Measurements from ENCODE around the gene CCNJ. TPM values are rescaled to one million over a fixed set of nuclear protein-coding genes. Genes with fewer than 3 reads are reported as not detected.

The CCNJ gene
- polyA plus RNA-seq, 3 donors = 16.3 to 17.8 (median 17.1) TPM

DNA sequence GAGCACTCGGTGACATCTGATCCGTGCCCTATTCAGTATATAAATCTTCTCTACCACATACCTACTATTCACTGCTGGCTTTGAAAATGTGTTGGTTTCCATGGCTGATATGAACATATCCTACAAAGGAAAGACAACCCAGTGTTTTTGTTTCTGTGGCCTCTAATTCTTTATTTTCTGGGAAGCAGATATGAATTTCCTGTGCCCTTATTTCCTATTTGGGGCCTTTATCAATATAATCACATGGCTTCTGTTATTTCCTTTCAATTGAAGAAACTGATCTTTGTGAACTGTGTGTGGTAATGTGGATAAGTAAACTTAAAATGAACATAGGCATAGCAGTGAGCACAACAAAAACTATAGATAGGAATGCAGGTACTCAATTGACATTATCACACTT is 10.6 kb downstream of the CCNJ start:
- DNase-seq (ENCODE audit: low read depth in 3 of 3, low spot score in 2 of 3) = no peak

DNA sequence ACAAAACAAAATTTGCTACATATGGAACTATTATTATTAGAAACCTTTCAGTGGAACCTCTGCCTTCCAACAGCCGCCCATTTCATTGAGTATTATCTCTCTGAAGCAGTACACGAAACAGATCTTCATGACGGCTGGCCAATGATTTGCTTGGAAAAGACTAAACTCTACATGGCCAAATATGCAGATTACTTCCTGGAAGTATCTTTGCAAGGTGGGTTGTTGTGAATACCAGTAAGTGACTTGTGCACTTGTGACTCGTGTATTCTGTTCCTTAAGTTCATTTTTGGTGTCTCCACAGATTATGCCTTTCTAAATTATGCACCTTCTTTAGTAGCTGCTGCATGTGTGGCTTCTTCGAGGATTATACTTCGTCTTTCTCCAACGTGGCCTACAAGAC is 13.4 kb downstream of the CCNJ start:
- DNase-seq (ENCODE audit: low read depth in 3 of 3, low spot score in 2 of 3) = no peak

DNA sequence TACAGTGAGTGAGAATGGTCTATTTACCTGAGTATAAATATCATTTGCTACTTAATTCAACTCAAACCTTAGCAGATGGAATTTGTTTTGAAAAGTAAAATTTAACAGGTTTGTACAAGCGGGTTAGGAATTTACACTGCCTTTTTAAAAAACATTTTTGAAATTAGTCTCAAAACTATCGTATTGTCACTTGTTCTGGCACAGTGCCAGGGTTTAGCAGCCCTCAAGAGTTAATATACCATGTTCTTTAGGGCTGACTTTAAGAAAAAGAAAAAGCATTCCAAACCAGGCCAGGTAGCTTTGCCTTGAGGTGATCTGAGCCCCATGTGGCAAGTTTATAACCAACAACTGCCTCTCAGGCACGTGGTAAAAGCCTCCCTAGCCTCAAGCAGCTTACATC is 17.8 kb downstream of the CCNJ start:
- DNase-seq (ENCODE audit: low read depth in 3 of 3, low spot score in 2 of 3) = no peak

DNA sequence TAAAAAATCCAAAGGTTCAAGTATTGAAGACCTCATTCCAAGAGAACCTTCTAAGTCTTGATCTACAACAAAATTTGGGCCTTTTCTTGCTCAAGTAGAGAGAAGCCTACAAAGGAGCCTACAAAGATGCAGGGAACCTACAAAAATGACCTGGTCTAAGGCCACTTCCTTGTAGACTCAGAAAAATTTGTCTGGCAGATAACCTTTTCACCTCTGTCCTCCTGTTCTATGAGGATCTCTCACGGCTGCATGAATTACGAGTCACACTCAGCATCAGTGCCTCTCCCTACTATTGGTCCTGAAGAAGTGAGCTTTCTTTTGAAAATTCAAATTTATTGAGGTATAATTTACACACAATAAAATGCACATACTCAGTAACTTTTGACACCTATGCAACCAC is 29.3 kb downstream of the CCNJ start:
- DNase-seq (ENCODE audit: low read depth in 3 of 3, low spot score in 2 of 3) = no peak

DNA sequence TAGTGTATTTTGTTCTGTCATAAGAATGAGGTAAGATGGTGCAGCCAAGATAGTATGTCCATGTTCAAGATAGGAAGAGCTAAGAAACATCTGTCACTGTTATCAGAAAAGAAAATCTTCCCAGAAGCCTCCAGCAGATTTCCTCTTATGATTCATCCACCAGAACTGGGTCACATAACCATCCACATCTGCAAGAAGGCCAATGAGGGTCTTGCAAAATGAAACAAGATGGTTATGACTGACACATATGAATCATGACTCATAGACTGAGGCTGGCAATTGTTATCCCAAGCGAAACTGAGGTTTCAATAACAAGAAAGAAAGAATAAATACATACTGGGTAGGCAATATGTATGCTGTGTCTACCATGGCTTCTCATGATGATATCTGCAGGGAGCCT is 30.3 kb downstream of the CCNJ start:
- no peak for DNase-seq (ENCODE audit: low read depth in 3 of 3, low spot score in 2 of 3)

DNA sequence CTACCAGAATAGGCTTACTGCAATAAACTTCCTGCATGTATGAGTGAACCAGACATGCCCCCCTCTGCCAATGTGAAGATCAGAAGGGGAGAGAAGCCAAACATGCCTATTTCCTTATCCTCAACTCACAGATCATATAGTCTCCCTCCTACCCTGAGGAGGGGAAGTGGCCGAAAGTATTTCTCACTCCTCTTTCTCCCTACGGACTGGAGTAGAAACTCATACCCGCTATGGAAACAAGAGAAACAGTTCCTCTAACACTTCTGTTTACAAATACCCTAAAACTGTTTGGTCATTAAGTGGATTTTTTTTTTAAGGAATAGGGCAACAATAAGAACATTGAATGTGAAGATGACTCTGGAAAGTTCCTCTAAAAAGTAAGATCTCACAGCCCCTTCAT is 31.4 kb downstream of the CCNJ start:
- no peak for DNase-seq (ENCODE audit: low read depth in 3 of 3, low spot score in 2 of 3)

DNA sequence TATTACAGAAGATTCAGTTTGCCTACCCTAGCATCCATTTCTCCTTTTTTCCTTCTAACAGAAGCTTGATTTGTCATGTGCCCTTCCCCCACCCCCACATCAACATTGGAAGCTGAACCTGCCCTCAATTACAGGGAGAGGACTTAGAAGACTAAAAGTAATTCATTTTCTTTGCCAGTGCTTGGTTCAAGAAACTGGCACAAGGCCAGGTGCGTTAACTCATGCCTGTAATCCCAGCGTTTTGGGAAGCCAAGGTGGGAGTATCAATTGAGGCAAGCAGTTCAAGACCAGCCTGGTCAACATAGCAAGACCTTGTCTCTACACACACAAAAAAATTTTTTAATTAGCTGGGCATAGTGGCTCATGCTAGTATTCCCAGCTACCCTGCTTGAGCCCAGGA is 32.6 kb downstream of the CCNJ start:
- DNase-seq (ENCODE audit: low read depth in 3 of 3, low spot score in 2 of 3) = no peak

DNA sequence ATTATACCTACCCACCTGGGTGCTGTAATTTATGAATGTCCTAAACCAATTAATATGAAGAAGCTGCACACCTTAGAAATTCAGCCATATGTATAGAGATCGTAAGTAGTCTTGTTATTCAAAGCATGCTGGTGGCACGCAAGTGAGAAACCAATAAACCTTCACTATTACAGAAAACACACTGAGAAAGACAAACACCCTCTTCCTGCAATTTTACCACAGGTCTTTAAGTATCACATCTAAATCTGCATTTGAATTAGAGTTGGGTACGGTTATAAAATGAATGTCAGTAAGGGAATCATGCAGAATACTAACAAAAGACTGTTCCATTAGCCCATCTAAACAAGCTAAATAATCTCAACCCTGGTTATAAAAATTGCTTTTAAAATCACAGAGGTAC is 33.8 kb downstream of the CCNJ start:
- no peak for DNase-seq (ENCODE audit: low read depth in 3 of 3, low spot score in 2 of 3)

DNA sequence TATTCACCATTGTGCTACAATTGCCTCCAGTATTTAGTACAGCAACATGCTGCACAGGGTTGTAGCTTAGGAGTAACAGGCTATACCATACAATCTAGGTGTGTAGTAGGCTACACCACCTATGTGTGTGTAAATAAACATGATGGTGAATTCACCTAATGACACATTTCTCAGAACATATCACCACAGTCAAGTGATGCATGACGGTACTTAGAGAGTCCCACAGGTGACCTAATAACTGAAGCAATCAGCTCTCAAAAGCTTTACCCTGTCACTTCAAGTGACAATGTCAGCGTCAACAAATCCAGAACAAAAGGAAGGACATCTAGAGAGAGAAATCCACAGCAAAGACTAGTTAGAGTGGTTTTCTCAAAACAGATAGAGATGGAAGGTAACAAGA is 38.8 kb downstream of the CCNJ start:
- no peak for DNase-seq (ENCODE audit: low read depth in 3 of 3, low spot score in 2 of 3)

DNA sequence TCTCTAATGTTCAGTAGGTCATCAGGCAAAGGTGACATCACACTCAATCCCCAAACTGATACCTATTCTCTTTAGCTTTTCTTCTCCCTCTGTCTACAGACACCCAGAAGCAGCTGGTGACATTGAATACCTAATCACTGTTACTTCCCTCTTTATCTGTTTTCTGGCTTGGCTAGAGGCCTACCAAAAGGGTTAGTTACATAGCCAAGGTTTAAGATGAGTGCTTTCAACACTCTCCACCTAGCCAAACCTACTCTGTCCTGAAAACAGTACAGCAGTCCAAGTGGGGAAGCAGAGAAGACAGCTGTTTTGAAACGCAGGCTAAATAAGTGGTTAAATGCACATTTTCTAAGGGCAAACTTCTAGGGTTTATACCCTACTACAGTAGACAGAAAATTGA is 39.4 kb downstream of the CCNJ start:
- DNase-seq (ENCODE audit: low read depth in 3 of 3, low spot score in 2 of 3) = no peak

DNA sequence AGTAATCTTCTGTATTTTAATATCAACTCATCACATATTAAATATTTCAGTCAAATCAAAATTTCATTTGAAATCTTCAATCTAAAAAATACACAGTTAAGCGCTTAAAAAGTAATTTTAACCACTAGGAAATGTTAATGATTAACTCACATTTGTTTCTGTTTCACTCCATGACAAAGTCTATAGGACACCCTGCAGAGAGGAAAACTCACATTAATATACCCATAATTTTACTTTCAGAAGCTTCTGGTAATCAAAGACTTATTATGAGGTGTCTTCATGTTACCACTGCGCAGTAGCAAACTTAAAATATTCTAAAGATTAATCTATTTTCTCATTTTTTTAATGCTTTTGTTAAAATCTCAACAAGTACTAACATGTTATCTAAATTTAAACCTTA is 45.7 kb downstream of the CCNJ start:
- peak; percentile 2 to 8 (median 5) for DNase-seq (ENCODE audit: low read depth in 3 of 3, low spot score in 2 of 3)

DNA sequence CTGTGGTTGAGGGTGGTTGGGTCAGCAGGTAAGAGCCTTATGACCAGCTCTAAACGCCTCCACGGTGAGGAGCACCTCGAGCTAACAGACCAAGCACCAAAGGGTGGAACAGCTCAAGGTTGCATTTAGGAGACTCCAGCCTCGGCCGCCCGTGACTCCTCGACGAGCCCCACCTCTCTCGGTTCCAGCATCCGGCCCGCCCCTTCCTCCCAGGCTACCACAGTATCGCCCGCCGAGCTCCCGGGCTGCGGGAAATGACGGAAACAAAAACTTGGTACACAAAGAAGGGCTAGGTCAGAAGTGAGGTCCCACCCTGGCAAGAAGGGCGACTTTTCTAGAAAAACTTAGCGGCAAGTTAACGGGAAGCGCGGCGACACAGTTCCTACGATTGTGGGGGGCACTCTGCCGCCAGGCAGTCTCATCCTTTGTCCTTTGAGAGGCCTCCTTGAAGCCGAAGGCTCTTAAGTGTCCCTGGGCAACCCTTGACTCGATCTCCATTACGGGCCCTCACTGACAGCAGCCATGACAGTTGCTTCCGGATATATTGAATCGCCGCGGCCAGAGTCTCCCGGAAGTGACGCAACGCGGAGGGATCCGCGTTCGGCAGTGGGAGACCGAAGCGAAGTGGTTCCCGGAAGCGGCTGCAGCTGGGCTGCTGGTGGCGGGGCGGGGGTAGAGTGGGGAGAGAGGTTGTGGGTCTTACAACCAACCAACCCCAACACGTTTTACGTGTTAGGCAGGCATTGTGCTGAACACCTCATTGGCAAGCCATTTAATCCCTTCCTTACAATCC is 46.5 kb downstream of the CCNJ start:
- DNase-seq (ENCODE audit: low read depth in 3 of 3, low spot score in 2 of 3) = peak; percentile 92 to 95 (median 94)

DNA sequence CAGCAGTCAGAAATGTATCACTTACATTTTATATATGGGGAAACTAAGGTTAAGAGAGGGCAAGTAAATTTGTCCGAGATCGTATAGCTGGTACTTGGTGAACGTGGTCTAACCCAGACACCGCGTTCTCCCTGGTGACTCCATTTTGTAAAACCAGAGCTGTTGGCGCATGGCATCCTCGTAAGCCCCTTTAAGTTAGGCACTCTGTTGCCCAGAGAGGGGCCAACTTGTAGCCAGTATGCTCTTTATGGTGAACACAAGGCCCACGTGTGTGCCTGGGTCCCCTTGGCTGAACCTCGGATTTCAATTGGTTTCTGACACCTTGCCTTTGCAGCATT is 47.0 kb downstream of the CCNJ start:
- DNase-seq (ENCODE audit: low read depth in 3 of 3, low spot score in 2 of 3) = no peak

DNA sequence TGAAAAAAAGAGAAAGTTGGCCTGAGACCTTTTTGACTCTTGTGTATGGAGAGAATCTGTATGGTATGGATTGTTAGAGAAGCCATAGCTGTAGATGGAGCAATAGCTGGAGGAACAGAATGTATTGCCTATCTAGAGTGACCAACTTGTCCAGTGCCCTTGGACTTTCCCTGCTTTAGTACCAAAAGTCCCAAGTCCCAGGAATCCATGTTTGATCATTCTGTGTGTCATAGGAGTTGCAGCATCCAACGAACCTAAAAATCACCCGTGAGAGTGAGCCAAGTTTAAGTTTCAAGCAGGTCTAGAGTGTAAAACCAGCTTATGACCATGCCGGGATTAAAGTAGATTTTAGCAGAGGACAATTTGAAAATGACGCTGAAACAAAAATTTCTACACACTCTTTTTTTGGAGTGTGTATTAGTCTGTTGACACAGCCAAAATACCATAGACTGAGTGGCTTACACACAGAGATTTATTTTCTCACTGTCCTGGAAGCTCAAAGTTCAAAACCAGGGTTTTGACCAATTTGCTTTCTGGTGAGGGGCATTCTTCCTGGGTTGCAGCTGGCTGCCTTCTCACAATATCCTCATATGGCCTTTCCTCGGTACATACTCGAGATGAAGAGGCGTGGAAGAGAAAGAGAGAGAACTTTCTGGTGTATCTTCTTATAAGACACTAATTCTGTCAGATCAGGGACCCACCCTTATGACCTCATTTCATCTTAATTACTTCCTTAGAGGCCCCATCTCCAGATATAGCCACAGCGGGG is 49.8 kb downstream of the CCNJ start:
- DNase-seq (ENCODE audit: low read depth in 3 of 3, low spot score in 2 of 3) = no peak

DNA sequence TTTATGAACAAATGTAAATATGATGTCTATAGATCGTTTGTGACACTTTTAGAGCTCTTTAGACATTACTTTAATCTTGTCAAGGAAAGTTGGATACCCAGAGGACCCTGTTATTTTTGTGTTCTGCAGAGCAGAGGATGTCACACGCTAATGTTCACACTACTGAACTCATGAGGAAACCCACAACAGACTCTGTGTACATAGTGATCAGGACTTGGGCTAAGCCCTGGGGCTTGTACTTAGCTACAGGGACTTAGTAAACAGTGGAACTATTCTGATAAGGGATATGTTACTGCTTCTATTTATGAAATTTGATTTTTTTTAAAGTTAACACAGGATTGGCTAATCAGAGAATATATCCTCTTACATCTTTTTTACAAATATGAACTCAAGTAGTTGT is 50.6 kb downstream of the CCNJ start:
- DNase-seq (ENCODE audit: low read depth in 3 of 3, low spot score in 2 of 3) = no peak

DNA sequence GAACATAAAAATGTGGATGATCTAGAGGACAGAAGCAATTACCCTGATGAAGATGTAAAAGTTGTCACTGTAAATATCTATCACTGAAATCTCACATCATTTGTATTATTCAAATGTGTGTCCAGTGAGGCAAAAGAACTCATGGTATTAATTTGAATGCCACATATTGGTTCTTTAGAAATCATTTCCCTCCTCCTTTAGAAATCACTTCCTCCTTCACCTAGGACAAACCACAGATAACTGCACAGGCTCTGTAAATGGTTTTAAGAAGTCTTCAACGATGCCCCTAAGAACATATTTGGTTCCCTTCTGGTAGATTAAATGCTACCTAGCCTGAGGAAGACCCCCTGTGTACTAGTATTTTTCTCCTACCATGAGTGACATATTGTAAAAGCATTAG is 53.6 kb downstream of the CCNJ start:
- DNase-seq (ENCODE audit: low read depth in 3 of 3, low spot score in 2 of 3) = no peak

DNA sequence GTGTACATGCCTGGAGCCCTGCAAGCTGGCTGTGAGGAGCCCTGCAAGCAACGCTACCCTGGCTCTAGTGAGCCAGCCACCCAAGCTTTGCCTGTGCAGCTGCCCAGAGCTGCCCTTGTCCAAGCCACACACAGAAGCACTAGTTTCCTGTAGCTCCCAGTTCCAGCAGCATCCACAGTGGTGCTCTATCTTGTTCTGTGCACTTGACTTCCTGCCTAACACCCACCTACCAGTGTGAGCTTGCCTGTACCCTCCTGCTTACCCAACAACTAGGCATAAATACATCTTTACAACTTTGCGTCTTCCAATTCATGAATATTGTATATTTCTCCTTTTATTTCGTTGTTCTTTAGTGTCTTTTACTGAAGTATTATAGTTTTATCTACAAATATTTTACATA is 54.5 kb downstream of the CCNJ start:
- no peak for DNase-seq (ENCODE audit: low read depth in 3 of 3, low spot score in 2 of 3)

DNA sequence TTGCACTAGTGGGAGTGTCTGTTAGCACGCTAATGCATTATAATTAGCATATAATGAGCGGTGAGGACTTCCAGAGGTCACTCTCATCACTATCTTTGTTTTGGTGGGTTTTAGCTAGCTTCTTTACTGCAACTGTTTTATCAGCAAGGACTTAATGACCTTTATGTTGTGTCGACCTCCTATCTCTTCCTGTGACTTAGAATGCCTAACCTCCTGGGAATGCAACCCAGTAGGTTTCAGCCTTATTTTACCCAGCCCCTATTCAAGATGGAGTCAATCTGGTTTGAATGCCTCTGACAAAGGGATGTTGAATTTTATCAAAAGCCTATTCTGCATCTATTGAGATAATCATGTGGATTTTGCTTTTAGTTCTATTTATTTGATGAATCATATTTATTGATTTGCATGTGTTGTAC is 64.2 kb downstream of the CCNJ start:
- no peak for DNase-seq (ENCODE audit: low read depth in 3 of 3, low spot score in 2 of 3)

Data from right renal cortex interstitium (tissue), 3 donors.